Activated CD4-positive, CD25-positive, alpha-beta regulatory T cell treated with anti-CD3 and anti-CD28 coated beads, Interleukin-2, amount 50 U/mL, for 16 hours (primary cell): Measurements from ENCODE around the gene NFX1.

Experiments
- DNase-seq: peaks from one replicate; pipeline ENCODE4 v3.0.0-alpha.2; 2020; ENCODE audit warnings: low read depth, low spot score

The NFX1 gene

GRCh38 chr9:33290247-33291030, at the start of gene NFX1:
Gene NFX1, plus strand, starts transcription at chr9:33290516. Its CDS starts 57 bp downstream, at chr9:33290573.
- DNase-seq = peak; percentile 99

DNA sequence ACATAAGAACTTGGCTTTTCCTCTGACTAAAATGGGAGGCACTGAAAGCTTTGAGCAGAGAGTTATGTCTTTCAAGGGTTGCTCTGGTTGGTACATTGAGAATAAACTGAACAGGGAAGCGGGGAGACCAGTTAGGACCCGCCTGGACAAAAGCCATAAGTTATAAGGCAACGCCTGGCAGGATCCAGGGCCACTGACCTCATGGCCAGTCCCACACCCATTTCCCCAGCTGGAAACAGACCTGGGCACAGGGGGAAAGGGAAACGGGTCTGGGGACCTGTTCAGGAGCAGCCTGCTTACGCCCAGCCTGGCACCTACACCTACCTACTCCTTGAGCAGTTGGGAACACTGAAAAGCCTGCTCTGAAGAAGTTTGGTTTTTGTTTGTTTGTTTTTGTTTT, 49.0 kb upstream of the NFX1 start:
- DNase-seq = no peak

- no peak for DNase-seq
Measured at GRCh38 chr9:33242609-33243134, 47.6 kb upstream of the NFX1 start.

- DNase-seq = no peak
Measured at GRCh38 chr9:33244137-33244784, 46.1 kb upstream of the NFX1 start.

DNA sequence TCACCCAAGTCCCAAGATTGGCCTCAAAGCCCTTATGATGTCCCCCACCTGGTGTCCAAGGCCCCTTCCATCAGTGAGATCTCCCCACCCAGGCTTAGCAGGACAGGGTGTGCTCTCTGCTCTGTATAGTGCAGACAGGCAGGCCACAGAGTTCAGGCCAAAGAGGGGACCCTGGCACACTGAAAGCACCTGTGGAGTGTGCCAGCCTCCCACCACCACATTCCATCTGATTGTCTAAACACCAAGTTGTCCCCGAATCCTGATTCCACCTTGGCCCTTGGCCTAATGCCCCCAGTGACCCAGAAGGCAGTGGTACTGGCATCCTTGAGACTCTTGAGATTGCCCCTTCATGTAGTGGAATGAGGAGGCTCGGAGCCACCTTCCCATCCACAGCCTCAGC, 45.0 kb upstream of the NFX1 start:
- DNase-seq = no peak

GRCh38 chr9:33246269-33246860, 44.0 kb upstream of the NFX1 start:
- no peak for DNase-seq

DNA sequence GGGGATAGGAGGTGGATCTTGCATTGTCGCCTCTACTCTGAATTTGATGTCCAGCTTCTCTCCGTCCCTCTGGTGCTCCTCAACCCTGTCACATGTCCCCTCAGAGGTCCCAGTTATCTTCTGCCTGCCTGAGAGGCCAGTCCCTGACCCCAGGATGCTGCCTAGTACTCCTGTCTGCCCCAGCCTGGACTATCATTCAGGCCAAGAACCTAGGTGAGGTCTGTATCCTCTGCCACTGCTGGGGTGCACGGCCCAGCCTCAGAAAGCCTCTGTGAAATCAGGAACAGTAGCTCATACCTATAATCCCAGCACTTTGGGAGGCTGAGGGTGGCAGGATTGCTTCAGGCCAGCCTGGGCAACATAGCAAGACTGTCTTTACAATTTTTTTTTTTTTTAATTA, 41.7 kb upstream of the NFX1 start:
- DNase-seq = no peak

DNA sequence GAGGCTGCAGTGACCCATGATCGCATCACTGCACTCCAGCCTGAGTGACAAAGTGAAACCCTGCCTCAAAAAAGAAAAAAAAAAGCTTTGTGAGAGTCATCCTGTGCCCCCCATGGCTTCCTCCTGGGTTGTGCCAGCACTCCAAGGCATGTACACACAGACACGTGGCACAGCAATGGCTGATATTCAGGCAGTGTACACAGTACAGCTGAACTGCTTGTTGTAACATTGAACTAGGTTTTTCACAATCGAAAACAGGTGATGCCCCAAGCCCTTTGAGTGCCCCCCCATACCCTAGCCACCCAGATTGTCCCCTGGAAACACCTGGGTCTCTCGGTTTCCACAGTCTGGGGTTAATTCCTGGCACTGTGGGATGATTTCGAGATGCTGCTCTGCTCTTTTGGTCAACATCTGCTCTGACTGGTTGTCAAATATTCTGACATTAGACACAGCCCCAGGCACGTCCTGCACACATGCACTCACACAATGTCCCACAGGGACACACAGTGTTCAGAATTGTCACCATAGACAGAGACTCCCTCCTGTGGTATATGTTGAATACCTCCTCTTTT, 41.1 kb upstream of the NFX1 start:
- no peak for DNase-seq

DNA sequence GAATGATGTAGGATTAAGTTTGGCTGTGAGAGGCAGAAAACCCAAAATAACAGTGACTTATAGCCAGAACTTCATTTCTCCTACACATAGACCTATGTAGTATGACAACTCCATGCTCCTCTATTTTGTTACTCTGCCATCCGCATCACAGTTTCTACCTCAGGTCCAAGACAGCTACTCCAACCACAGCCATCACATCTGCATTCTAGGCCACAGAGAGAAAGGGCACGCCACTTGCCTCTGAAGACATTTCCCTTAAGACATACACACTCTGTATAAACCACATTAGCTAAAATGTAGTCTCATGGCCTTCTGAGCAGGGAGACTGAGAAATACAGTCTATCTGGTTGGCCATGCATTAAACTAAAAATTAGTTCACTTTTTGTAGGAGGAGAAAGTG, 40.3 kb upstream of the NFX1 start:
- no peak for DNase-seq

DNA sequence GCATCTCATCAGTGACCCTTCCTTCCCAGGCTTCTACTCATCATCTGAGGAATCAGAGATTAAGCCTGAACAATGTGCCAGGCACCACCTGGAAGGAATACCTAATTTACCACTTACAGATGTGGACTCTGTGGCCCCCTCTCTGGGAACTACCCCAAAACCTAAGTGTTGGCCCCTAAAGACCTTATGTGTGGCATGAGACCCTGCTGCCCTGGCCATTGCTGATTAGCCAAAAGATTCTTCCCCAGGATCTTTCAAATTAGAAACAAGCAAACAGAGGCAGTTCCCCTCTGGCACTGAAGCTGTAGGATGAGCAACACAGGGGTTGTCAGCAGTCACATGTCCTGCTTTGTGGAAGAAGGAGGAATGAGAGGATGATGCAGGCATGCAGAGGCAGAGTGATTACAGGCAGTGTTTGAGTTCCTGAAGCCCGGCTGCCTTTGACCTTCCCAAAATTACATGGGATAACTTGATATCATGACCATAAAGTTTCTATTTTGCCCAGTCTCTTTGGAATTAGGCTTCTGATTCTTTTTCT, 39.8 kb upstream of the NFX1 start:
- DNase-seq = no peak

DNA sequence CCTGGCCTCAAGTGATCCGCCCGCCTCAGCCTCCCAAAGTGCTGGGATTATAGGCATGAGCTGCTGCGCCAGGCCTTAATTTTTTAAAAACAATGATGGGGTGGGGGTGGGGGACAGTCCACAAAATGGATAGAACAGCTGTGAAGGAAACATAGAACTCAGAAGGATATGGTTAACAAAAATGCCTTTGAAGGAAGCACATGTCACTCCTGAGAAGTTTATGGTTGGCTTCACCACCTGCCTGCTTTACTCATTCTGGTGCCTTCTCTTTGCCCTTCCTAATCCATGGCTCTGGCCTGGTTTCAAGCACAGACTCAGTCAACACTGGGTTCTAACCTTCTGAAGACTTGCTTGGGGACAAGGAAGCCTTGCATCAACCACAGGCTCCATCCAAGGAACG, 36.1 kb upstream of the NFX1 start:
- no peak for DNase-seq

DNA sequence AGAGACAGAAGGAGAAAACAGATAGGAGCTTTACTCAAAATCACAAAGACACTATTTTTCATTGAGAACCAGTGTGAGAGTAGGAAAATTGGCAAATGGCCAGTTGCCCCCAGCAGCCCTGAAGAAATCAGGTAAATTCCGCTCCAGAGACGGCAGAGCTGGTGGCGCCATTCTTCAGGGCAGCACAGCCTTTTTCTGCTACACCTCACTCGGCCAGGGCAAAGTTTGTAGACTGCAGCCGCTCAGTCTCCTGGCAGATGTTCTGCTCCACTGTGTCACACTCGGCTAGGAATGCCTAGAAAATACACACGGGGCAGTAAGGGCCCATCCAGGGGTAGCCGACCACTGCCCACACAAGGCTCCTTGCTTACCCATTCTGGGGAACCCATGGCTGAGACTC, 35.3 kb upstream of the NFX1 start:
- DNase-seq = no peak

DNA sequence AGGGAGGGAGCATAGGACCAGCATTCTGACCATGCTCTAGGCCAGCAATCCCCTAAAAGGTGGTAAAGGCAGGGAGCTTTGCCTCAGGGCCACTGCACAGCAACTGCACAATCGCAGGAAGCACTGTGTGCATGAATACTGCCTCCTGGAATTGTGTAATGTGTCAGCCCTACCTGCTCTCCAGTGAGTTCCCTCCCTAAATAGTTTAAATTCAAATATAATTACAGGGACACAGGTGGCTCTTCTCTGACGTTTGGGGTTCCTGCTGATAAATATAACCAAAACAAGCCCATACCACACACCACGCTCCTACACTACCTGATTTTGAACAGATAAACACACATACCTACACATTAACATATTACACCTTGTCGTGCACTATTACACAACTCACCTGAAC, 34.8 kb upstream of the NFX1 start:
- no peak for DNase-seq

DNA sequence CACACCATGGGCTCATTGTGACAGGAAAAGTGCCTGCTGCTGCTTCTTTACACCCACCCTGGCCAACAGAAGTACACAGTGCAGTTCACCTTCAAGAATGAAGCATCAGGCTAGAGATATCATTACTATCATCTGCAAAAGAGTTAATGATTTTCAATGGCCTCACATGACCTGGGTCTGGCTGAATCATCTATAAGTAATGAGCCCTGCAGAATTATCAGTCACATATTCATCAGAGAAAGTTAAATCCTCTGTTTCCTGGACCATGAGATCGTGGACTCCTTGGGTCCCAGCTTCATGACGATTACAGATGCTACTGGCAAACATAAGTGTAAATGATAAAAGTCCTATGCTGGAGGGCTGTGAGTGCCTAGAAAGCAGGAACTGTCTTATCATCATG, 34.1 kb upstream of the NFX1 start:
- no peak for DNase-seq

- DNase-seq = no peak
Measured at GRCh38 chr9:33257276-33257675, 33.0 kb upstream of the NFX1 start.

- no peak for DNase-seq
Measured at GRCh38 chr9:33260372-33260771, 29.9 kb upstream of the NFX1 start.

- no peak for DNase-seq
Measured at GRCh38 chr9:33263131-33264002, 26.9 kb upstream of the NFX1 start.

- peak; percentile 6 for DNase-seq
Measured at GRCh38 chr9:33264003-33264472, 26.3 kb upstream of the NFX1 start.

GRCh38 chr9:33264473-33265177, 25.7 kb upstream of the NFX1 start, which contains the start of the genes BAG1 and CHMP5:
Gene BAG1, minus strand, starts transcription at chr9:33264708.
Gene CHMP5, plus strand, starts transcription at chr9:33265049. Its CDS starts 30 bp downstream, at chr9:33265079.
- DNase-seq = peak; percentile 98

GRCh38 chr9:33265211-33265865, 25.0 kb upstream of the NFX1 start:
- no peak for DNase-seq
